Spleen (tissue), 11 donors: ENCODE data around the gene TEX51. TPM values are rescaled to one million over a fixed set of nuclear protein-coding genes. Genes with fewer than 3 reads are reported as not detected.
A peak's percentile ranks its signal among the peaks of the same experiment; 100 is the strongest.

ENCODE experiments used
- DNase-seq: peaks from one replicate; pipeline ENCODE4 v3.0.0-alpha.2; 2020
- H3K27ac ChIP-seq, 8 donors: fragments of 200-600 bp; sonication (generic) in 7 of 8; 1 replicate in 4 of 8; 2 replicates in 4 of 8; pipeline versions ENCODE4 v1.5.0 to v1.8.0; 2016 to 2021; ENCODE audit warnings: inconsistent platforms in 4 of 8, mild to moderate bottlenecking in 4 of 8, moderate library complexity in 1 of 8
- H3K27me3 ChIP-seq, 7 donors: fragments of 200-600 bp; sonication (generic) in 6 of 7; replicated peaks in 1 of 7; 1 replicate in 4 of 7; 2 replicates in 3 of 7; pipeline versions ENCODE4 v1.5.0 to v1.8.0; 2016 to 2021; ENCODE audit warnings: inconsistent platforms in 3 of 7, mild to moderate bottlenecking in 1 of 7
- H3K36me3 ChIP-seq, 6 donors: fragments of 200-600 bp; sonication (generic) in 5 of 6; 1 replicate in 4 of 6; 2 replicates in 2 of 6; pipeline versions ENCODE4 v1.5.0 to v1.8.0; 2016 to 2021; ENCODE audit warnings: inconsistent platforms in 2 of 6
- H3K4me1 ChIP-seq, 6 donors: fragments of 200-600 bp; sonication (generic) in 5 of 6; 1 replicate in 3 of 6; 2 replicates in 3 of 6; pipeline versions ENCODE4 v1.5.0 to v1.8.0; 2016 to 2021; ENCODE audit warnings: inconsistent platforms in 3 of 6
- H3K4me3 ChIP-seq, 8 donors: fragments of 200-600 bp; sonication (generic) in 7 of 8; 1 replicate in 4 of 8; 2 replicates in 4 of 8; pipeline versions ENCODE4 v1.5.0 to v1.8.0; 2016 to 2021; ENCODE audit warnings: inconsistent platforms in 4 of 8, mild to moderate bottlenecking in 4 of 8, moderate library complexity in 2 of 8
- H3K9me3 ChIP-seq, 8 donors: fragments of 200-600 bp; sonication (generic) in 7 of 8; 1 replicate in 4 of 8; 2 replicates in 4 of 8; pipeline versions ENCODE4 v1.5.0 to v1.8.0; 2016 to 2021; ENCODE audit warnings: inconsistent platforms in 4 of 8
- POLR2A ChIP-seq, 3 donors: fragments of 450-650 bp; IDR thresholded peaks; one replicate each; pipeline ENCODE4 v1.5.1; 2017; ENCODE audit warnings: antibody characterized with exemption in 3 of 3, mild to moderate bottlenecking in 1 of 3
- POLR2AphosphoS5 ChIP-seq, 3 donors: sonication (generic); formaldehyde crosslinking; IDR thresholded peaks; one replicate each; pipeline ENCODE4 v1.5.1; 2017; ENCODE audit warnings: antibody characterized with exemption in 3 of 3
- WGBS, 5 donors: extraction: QIAGEN DNeasy Blood & Tissue Kit in 3 of 5; methylation state at CpG; one replicate each; pipeline versions ENCODE4 v1.1.5 to v1.1.7; 2013 to 2018; 5-methylcytosine and 5-hydroxymethylcytosine counted together
- intact Hi-C: fragments of 100-400 bp; cut with DNase I; formaldehyde crosslinking; loops from one replicate; pipeline ENCODE4 v1.15.0; 2023; ENCODE audit warnings: low total_unique reads
- polyA plus RNA-seq, 3 donors: library from polyadenylated mRNA; stranded (reverse); fragments of 200-250 nt; gene quantifications; one replicate each; pipeline ENCODE4 v1.2.1, GENCODE V29; 2013
- total RNA-seq, 7 donors: library from RNA; depleted of rRNA in 3 of 7; stranded (reverse); fragments of >200 nt in 3 of 7; fragmentation: NEBNext Ultra II Directional in 4 of 7; extraction: Animal tissue kit (Norgen Biotek cat#: 25700) in 4 of 7; gene quantifications; one replicate each; pipeline versions ENCODE4 v1.1.0 to v1.2.1, GENCODE V29; 2016 to 2021
- TF ChIP-seq, protein P1 (sequence below), 11 experiments: fragments of 200-600 bp in 7 of 11; fragments of 450-650 bp in 4 of 11; sonication (generic) in 4 of 11; IDR thresholded peaks in 8 of 11; conservative IDR thresholded peaks in 3 of 11; 1 replicate in 7 of 11; 2 replicates in 4 of 11; pipeline versions ENCODE4 v1.4.0 to v1.8.0; 2016 to 2021; ENCODE audit warnings: antibody characterized with exemption in 11 of 11, inconsistent platforms in 4 of 11, mild to moderate bottlenecking in 1 of 11
- donor health status: healthy with polysubstance abuse.
- donor health status: DM: no; HTN: no; CAD: no; lungs with moderate emphysema.
- donor health status: DM: no; HTN: no; CAD: no.
- donor health status: Bipolar disorder and iron deficiency.
- donor health status: healthy.
- donor health status: DM: no; HTN: no; CAD: no.
- donor health status: DM: yes; HTN: yes; CAD: no.

TEX51 gene
- total and polyA plus RNA-seq, 10 donors = not detected

DNA sequence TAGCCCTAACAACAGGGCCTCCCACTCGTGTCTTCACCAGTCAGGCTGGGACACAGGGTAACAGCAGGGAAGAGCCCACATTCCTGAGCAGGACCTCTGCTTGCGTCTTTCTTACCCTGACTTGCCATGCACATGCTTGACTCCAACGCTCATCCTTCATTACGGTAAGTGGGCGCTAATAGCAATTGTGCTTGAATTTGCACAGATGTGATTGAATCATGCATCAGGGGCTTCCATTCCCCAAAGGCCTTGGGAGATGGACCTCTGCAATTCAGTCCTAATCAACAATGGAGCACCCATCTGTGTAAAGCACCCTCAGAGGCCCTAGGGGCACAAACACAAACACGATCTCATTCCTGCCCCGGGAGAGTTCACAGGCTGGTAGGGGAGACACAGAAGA lies 13.5 kb downstream of the TEX51 start:
- H3K27me3 ChIP-seq = peaks cover 0 to 24% (median 0%) of the 10 kb centered on the region in 7 donors
- no peaks in the 10 kb centered on the region for H3K9me3 ChIP-seq
- no peaks in the 10 kb centered on the region for H3K4me1 ChIP-seq
- intact Hi-C loops = no loop called here
- 84 to 90% (median 88%) methylated on average over 7 of the region's 7 CpGs for WGBS, 5 donors
- H3K4me3 ChIP-seq = no peak overlapping the region
- no peak overlapping the region for H3K27ac ChIP-seq
- no peak for TF ChIP-seq POLR2AphosphoS5 (IDR thresholded peaks at IDR 0.05)
- TF ChIP-seq, protein P1, sequence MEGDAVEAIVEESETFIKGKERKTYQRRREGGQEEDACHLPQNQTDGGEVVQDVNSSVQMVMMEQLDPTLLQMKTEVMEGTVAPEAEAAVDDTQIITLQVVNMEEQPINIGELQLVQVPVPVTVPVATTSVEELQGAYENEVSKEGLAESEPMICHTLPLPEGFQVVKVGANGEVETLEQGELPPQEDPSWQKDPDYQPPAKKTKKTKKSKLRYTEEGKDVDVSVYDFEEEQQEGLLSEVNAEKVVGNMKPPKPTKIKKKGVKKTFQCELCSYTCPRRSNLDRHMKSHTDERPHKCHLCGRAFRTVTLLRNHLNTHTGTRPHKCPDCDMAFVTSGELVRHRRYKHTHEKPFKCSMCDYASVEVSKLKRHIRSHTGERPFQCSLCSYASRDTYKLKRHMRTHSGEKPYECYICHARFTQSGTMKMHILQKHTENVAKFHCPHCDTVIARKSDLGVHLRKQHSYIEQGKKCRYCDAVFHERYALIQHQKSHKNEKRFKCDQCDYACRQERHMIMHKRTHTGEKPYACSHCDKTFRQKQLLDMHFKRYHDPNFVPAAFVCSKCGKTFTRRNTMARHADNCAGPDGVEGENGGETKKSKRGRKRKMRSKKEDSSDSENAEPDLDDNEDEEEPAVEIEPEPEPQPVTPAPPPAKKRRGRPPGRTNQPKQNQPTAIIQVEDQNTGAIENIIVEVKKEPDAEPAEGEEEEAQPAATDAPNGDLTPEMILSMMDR (IDR thresholded peaks at IDR 0.05 in 8 of 11, conservative IDR thresholded peaks at IDR 0.05 in 3 of 11) = no peak
- no peak for TF ChIP-seq POLR2A (IDR thresholded peaks at IDR 0.05)
- H3K36me3 ChIP-seq = no peaks in the 10 kb centered on the region
- DNase-seq = no peak

- H3K36me3 ChIP-seq = no peaks in the 10 kb centered on the region
- intact Hi-C loops = no loop called here
- DNase-seq = no peak
- H3K4me3 ChIP-seq = no peak overlapping the region
- H3K4me1 ChIP-seq = no peaks in the 10 kb centered on the region
- TF ChIP-seq POLR2A (IDR thresholded peaks at IDR 0.05) = no peak
- 78 to 89% (median 84%) methylated on average over 2 of the region's 2 CpGs for WGBS, 5 donors
- H3K9me3 ChIP-seq = no peaks in the 10 kb centered on the region
- H3K27ac ChIP-seq = no peak overlapping the region
- peaks cover 0 to 15% (median 0%) of the 10 kb centered on the region in 7 donors for H3K27me3 ChIP-seq
Observed at GRCh38 chr2:126913329-126913728, 14.6 kb downstream of the TEX51 start.

- 79 to 90% (median 86%) methylated on average over 10 of the region's 10 CpGs for WGBS, 5 donors
- peaks cover 0 to 3% (median 0%) of the 10 kb centered on the region in 8 donors for H3K9me3 ChIP-seq
- peak; percentile 36 for DNase-seq
- H3K4me1 ChIP-seq = no peaks in the 10 kb centered on the region
- no peak overlapping the region for H3K4me3 ChIP-seq
- no peaks in the 10 kb centered on the region for H3K36me3 ChIP-seq
- H3K27ac ChIP-seq = no peak overlapping the region
- TF ChIP-seq POLR2AphosphoS5 (IDR thresholded peaks at IDR 0.05) (no peak), POLR2A (IDR thresholded peaks at IDR 0.05) (no peak)
- TF ChIP-seq, protein P1 (IDR thresholded peaks at IDR 0.05 in 8 of 11, conservative IDR thresholded peaks at IDR 0.05 in 3 of 11) = no peak
- intact Hi-C loops = no loop called here
- peaks cover 0 to 9% (median 0%) of the 10 kb centered on the region in 7 donors for H3K27me3 ChIP-seq
Observed at GRCh38 chr2:126913881-126914615, 15.4 kb downstream of the TEX51 start.

- Histone ChIP-seq H3K27ac (no peak overlapping the region), H3K36me3 (no peaks in the 10 kb centered on the region), H3K27me3 (peaks cover 0 to 9% (median 0%) of the 10 kb centered on the region in 7 donors), H3K9me3 (peaks cover 0 to 9% (median 0%) of the 10 kb centered on the region in 8 donors), H3K4me1 (no peaks in the 10 kb centered on the region), H3K4me3 (no peak overlapping the region)
- WGBS, 5 donors = 85 to 92% (median 89%) methylated on average over 14 of the region's 14 CpGs
- intact Hi-C loops = no loop called here
- peak; percentile 37 for DNase-seq
- TF ChIP-seq POLR2A (IDR thresholded peaks at IDR 0.05) (no peak), POLR2AphosphoS5 (IDR thresholded peaks at IDR 0.05) (no peak)
- TF ChIP-seq, protein P1 (IDR thresholded peaks at IDR 0.05 in 8 of 11, conservative IDR thresholded peaks at IDR 0.05 in 3 of 11) = no peak
Observed at GRCh38 chr2:126914811-126915500, 16.3 kb downstream of the TEX51 start.
